Measurements from ENCODE around the gene ENC1.

ENC1 gene

DNA sequence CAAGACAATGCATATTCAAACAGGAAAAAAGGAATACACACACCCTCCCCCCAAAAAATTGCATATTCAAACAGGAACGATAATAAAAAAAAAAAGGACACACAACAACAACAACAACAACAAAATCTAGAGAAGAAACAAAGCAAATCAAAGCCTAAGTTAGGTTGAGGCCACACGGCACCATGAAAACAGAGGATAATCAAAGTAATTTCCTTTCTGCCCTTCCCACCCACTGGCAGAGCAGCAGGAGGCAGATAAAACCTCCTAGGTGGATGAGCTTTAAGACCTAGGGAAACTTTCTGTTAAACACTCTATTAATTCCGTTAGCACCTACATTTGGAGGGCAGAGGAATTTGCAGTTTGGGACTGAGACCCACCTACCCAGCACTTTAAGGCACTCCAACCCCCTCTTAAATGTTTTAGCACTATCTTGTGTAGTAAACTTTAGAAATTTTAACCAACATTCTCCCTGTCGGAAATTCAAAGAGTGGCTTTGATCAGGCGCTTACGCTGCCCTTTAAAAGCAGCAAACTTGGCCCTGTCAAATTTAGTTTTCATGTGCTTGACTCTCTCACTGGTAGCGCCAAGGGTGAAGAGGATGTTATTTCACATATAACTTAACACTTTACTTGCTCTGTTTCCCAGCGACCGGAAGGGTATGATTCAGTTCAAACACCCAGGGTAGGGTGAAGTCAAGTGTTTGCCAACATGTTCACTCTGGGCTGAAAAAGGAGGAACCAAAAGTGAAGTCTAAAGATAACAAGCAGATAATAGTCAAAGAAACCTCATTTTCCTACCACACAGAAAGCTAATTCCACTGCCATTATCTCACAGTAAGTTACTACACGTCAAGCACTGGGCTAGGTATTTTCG is 9.2 kb downstream of the ENC1 start:
- DNase-seq (ENCODE audit: low read depth) = no peak

GRCh38 chr5:74630453-74631066 is 10.0 kb downstream of the ENC1 start:
- peak; percentile 87 for DNase-seq (ENCODE audit: low read depth)

DNA sequence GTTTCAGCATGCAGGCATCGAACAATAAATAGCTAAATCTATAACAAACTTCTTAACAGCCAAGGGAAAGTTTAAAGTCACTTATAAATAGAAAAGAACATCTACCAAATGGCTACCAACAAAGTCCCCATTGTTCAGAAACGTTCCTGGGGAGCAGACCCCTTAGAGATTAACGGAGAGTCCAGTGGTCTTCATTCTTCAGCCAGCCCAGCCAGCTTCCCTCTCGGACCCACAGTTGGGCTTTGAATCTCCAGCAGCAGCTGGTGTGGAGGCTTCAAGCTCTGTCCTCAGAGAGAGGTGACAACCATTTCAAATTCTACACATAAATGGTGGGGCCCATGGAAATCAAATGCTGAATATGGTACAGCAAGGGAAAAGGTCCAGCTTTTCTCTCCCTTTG is 11.2 kb downstream of the ENC1 start:
- DNase-seq (ENCODE audit: low read depth) = no peak

GRCh38 chr5:74628359-74628758 is 12.2 kb downstream of the ENC1 start:
- DNase-seq (ENCODE audit: low read depth) = no peak

DNA sequence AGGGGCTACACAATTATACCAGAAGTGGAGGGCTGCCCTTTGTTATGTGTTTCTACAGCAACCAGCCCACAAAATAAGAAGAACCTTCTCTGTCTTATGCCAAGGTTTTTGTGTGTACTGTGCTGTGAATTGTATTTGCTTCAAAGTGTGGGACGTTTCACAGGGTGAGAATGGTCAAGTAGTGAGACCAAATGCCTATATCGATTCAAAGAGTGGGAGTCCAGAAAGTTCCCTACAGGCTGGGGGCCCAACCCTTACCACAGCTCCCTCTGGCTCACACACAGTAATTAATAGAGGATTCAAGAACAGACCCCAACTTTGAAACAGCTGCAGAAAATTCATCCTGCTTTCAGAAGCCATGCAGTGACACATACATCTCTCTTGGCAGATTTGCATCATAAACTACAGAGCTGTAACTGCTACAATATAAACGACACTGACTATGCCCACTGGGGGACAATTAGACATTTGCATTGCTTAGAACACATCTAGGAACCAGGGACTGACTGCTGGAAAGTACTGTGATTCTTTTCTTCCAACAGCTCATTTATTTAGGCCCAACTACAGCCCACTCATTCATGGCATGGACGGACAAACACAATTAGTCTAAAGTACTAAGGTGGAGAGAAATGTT is 12.8 kb downstream of the ENC1 start:
- DNase-seq (ENCODE audit: low read depth) = no peak

DNA sequence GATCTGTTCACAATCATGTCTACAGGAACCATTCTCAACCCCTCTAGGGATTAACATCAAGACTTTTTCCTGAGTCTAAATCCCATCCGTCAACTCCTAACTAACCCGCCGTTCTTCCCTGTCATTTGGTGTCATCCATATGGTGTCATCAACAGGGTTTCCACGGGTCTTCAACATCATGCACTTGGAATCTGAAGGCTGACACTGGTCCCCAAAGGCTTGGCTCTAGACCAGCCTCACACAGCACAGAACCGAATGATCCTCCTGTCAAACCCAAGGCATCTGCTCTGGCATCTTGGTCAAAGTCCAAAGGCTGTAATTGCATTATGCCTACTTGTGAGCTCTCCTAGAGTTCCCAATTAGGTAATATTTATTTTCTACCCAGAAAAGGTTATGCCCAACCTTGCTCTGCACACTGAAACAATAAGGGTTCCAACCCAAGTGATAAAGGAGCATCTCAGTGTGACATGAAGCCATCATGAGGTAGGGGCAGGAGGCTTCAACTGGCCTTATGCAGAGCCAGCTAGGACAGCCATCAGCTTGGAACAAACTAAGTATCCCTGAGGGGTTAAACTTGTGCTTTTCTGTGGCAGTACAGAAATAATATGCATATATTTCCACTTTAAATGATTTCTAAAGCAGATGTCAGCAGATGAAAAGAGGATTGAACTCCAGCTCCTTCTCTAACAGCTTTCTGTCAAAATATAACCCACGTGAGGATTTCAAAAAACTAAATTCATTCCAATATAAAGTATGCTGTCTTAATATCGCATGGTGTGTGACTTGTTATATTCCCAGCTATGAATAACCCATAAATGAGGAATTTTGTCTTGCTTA is 13.9 kb downstream of the ENC1 start:
- no peak for DNase-seq (ENCODE audit: low read depth)

DNA sequence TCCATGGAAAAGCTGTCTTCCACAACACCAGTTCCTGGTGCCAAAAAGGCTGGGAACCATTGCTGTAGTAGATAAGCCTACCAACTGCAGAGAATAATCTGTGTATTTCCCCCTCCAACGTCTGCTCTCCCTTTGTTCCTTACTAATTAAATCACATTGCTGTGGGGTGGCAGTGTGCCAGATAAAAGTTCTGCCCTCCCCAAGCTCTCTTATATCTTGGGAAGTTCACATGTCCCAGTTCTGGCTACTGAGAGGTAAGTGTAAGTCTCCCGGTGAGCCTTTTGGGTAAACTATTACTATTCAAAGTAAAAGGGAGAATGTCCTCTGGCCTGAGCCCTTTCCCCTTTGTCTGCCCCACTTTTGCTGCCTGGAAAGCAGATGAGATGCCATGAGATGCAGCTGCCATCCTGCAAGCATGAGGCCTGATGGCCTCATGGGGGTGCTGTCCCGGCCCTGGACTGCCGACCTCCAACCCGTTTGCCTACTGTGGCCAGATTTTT is 14.7 kb downstream of the ENC1 start:
- DNase-seq (ENCODE audit: low read depth) = no peak

GRCh38 chr5:74624931-74625505 is 15.5 kb downstream of the ENC1 start:
- DNase-seq (ENCODE audit: low read depth) = no peak

GRCh38 chr5:74624501-74624900 is 16.0 kb downstream of the ENC1 start:
- DNase-seq (ENCODE audit: low read depth) = no peak

GRCh38 chr5:74623748-74624408 is 16.6 kb downstream of the ENC1 start:
- no peak for DNase-seq (ENCODE audit: low read depth)

GRCh38 chr5:74623006-74623611 is 17.4 kb downstream of the ENC1 start:
- DNase-seq (ENCODE audit: low read depth) = no peak

DNA sequence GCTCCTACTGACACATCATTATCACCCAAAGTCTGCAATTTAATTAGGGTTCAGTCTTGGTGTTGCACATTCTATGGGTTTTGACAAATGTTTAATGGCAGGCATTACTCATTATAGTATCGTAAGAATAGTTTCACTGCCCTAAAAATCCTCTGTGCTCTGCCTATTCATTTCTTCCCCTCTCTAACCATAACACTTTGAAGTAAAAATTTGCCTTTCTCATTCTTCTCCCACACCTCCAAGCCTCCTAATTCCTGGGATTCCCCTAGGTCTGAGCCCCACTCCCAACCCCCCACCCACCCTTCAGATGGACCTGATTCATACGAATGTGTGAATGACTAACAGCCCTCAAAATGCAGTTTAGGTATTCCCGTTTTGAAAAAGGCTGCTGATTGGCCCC is 18.4 kb downstream of the ENC1 start:
- no peak for DNase-seq (ENCODE audit: low read depth)

DNA sequence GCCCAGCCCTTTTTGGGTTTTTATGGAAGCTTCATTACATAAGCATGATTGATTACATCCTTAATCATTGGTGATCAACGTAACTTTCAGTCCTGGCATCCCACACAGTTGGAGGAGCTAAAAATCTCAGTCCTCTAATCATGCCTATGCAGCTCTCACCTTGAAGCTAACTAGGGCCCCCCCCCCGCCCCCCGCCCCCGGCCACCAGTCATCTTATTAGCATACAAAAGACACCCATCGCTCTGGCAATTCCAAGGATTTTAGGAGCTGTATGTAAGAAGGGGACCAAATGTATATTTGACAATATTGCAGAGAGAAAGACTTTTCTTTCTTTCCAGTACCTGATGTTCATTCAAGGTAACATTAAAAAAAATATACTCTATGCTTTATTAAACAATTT is 19.0 kb downstream of the ENC1 start:
- no peak for DNase-seq (ENCODE audit: low read depth)

DNA sequence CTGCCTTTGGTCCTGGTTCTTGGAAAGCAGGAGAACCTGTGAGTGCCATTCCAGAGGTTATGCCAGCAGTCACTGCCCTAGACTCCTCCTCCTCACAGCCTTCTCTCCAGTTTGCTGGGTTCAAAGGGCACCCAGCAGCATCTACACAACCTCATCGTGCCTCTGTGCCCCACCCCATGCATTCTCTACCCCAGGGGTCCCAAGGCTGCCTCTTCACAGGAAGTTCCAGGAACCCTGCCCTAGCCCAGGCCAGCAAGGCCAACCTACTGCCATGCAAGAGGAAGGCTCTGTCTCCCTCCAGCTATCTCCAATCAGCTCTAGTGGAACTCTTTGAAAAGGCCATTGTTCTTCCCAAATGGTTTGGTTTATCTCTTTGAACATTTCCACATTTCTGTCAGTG is 21.2 kb downstream of the ENC1 start:
- no peak for DNase-seq (ENCODE audit: low read depth)

- no peak for DNase-seq (ENCODE audit: low read depth)
Observed at GRCh38 chr5:74618106-74618505, 22.4 kb downstream of the ENC1 start.

DNA sequence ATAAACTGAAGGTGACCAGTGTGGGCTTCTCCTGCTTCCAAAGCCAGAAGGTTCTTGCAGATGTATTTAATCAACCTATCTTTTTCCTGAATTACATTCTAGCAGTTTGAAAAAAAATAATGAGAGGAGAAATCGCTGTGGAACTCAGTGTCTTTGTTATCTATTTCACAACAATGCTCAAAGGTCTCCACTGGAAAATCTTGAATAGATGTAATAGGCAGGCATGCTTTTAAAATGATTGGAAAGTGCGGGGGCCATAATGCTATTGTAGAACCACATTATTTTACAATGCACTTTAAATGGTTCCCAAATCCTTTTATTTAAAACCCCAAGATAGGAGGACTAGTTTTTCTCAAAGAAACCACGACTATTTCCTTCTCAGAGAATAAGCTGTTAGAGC is 23.3 kb downstream of the ENC1 start:
- no peak for DNase-seq (ENCODE audit: low read depth)

DNA sequence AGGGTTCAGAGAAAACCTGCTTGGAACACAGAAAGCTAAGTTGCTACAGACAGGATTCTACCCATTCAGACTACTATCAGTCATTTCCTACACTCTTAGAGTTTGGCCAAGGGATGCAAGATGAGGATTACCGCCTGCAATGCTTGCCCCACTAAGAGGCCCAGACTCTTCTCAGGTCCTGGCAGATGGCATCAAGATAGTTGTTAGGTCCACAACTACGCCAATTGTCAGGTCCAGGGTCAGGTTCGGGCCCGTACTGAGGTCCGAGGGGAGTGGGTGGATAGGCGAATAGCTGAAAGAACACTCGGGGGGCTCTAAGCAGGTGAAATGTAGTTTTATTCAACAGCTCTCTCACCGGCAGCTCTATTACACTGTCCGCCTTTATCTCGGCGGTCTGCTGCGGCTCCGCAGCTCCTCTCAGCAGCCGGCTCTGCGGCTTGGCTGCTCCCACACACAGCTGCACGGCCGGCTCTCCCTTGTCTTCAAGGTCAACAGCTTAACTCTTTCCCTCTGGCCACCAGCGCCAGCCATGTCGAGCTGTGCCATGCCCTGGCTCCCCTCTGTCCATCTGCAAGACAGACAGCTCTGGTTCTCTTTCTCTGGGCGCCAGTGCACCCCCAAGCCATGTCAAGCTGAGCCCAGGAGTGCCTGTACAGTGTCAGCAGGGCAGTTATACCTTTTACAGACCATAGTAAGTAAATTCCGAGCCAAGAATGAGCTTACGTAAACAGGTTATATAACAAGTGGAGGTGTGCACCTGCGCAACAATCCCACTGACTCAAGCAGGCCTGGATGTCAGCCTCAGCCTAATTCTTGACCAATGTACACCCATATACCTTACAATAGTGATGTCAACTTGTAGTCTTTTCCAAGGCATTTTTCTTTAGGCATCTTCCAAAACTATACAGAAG is 24.0 kb downstream of the ENC1 start:
- no peak for DNase-seq (ENCODE audit: low read depth)

GRCh38 chr5:74613283-74613682 is 27.2 kb downstream of the ENC1 start:
- DNase-seq (ENCODE audit: low read depth) = no peak

DNA sequence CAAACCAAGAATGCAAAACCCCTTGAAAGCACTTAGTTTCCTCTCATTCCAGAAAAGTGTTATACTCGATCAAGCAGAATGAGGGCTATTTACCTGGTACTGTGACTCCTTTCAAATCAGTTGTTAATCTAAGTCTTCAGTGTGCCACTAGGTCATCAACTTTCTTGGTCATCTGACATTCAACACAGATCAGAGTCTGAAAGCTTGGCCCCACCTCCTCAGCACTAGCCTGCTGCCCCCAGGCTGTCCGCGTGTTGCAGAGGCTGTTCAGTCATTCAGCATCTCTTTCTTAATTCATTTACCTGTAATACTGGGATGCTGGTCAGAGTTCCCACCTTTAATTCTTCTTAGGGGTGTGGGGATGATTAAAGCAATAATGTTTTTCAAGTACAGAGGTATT is 28.5 kb downstream of the ENC1 start:
- DNase-seq (ENCODE audit: low read depth) = no peak
